Transverse colon (tissue), 3 donors: ENCODE data around the gene EFNA5.

ENCODE experiments used
- CTCF ChIP-seq, 5 experiments: fragments of 200-600 bp in 3 of 5; fragments of 450-650 bp in 2 of 5; sonication (generic) in 3 of 5; IDR thresholded peaks; 1 replicate in 2 of 5; 2 replicates in 3 of 5; pipeline ENCODE4 v1.5.1; 2016 to 2017; ENCODE audit warnings: antibody characterized with exemption in 5 of 5, inconsistent platforms in 3 of 5, mild to moderate bottlenecking in 2 of 5, moderate library complexity in 1 of 5
- EP300 ChIP-seq: sonication (generic); formaldehyde crosslinking; IDR thresholded peaks from one replicate; pipeline ENCODE4 v1.6.1; 2017; ENCODE audit warnings: antibody characterized with exemption, low read depth

- TF ChIP-seq CTCF (IDR thresholded peaks at IDR 0.05) (no peak), EP300 (no peak)
These were observed 238.7 kb downstream of the EFNA5 start for GRCh38 chr5:107431998-107432397.
